Fibroblast of peridontal ligament (primary cell): Measurements from ENCODE around the gene LRBA.
"Not testable (repeated sequence)": the region's sequence is repeated elsewhere in the genome, so short reads cannot be mapped to it uniquely, and the experiment has no call there.

Source experiments
- DNase-seq: peaks from one replicate; pipeline ENCODE4 v3.0.0-alpha.2; 2010; ENCODE audit errors: extremely low read depth

The LRBA gene

DNA sequence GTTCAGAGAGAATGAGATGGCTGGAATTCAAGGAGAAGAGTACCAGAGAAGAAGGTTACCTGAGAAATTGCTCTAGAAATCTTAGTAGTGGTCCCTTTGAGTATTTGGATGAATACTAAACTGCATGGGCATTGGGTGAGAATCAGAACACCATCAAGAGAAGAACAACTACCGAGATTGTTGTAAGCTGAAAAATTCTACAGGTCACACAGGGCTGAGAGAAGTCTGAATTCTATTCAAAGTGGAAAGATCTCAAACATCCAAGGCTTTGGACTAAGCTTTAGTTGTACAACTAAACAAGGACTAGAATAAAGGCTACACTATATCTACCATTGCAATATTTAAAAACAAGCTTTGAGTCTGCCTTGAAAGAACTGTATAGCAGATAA lies 40.8 kb downstream of the LRBA start:
- DNase-seq: no peak

DNA sequence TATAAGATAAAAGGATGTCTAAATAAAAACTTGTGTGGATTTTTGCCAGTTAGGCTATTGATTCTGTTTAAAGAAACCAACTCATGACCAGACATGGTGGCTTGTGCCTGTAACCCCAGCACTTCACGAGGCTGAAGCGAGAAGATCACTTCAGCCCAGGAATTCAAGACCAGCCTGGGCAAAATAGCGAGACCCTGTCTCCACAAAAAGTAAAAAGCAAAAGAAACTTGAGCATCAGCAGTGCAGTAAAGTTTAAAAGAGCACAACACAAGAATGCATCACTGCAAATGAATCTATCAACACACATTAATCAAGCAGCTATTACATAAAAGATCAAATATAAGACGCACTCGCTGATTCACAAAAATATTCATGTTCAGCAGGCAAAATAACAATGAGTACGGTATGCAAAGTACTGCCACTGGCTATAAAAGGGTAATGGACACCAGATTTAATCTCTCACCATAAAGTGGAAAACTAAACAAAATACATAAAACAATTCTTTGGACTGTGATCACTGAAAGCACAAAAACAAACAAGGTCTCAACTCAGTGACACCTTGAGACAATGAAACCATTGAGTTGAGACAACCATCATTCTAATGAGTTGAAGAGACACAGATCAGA lies 41.3 kb downstream of the LRBA start:
- DNase-seq: no peak

DNA sequence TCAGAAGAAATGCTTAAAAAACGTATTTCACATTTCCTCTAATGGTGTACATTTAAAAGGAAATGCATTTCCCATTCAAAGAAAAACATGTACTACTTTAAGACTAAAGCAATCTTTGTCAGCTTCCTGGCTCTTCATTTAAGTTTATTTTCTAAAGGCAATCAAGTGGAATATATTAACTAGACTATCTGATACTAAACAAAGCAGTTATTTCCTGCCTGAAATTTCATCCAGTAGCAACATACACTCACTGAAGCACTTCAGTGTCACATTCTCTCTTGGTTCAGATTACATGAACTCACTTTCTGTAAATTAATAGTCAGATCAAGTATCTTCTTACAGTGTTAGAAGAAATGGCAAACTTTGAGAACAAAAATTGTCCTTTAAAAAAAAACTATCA lies 42.5 kb downstream of the LRBA start:
- peak; percentile 17 for DNase-seq

DNA sequence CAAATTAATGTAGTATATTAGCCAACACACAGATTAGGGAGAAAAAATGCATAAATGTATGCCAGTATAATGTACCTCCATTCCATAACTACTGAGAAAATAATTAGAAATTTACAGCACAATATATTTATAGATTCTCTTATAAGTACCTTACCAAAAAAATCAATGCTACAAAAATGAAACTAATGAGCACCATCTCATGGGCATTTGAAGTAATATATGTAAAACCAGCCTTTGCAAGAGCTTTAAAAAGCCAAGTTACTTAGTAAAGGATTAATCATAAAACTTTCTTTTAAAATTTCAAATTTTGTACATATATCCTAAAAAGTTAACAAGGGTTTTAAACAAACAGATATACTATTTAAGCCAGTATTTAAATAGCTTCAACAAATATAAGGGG lies 43.2 kb downstream of the LRBA start:
- peak; percentile 26 for DNase-seq

GRCh38 chr4:150970685-150971151 lies 44.4 kb downstream of the LRBA start:
- no peak for DNase-seq

DNA sequence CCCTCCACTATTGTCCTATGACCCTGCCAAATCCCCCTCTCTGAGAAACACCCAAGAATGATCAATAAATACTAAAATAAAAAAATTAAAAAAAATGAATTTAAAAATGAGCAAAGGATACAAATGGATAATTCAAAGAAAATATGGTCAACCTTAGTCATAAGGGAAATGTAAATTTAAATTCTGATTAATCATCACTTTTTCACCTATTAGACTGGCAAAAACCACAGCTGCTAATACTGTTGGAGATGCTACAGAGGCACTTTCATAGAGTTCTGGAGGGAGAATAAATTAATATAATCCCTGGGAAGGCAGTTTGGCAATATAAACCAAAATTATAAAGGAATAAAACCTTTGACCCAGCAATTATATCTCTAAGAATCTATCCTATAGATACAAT lies 50.3 kb downstream of the LRBA start:
- DNase-seq: no peak

DNA sequence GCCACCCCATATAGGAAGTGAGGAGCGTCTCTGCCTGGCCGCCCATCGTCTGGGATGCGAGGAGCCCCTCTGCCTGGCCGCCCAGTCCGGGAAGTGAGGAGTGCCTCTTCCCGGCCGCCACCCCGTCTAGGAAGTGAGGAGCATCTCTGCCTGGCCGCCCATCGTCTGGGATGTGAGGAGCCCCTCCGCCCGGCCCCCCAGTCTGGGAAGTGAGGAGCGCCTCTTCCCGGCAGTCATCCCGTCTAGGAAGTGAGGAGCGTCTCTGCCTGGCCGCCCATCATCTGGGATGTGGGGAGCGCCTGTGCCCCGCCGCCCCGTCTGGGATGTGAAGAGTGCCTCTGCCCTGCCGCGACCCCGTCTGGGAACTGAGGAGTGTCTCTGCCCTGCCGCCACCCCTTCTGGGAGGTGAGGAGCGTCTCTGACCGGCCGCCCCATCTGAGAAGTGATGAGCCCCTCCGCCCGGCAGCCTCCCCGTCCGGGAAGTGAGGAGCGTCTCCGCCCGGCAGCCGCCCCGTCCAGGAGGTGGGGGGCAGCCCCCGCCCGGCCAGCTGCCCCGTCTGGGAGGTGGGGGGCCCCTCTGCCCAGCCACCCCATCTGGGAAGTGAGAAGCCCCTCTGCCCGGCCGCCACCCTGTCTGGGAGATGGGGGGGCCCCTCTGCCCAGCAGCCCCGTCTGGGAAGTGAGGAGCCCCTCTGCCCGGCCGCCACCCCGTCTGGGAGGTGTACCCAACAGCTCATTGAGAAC lies 51.3 kb downstream of the LRBA start:
- DNase-seq: not testable (repeated sequence)

DNA sequence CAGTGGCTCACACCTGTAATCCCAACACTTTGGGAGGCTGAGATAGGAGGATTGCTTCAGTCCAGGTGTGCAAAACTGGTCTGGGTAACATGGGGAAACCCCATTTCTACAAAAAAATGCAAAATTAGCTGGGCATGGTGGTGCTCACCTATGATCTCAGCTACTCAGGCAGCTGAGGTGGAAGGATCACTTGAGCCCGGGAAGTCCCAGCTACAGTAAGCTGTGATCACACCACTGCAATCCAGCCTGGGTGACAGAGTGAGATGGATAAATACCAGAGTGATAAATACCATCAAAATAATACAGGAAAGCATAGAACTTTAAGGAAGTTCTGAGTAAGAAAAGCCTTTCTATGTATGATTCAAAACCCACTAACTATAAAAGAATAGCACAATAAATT lies 52.8 kb downstream of the LRBA start:
- no peak for DNase-seq

DNA sequence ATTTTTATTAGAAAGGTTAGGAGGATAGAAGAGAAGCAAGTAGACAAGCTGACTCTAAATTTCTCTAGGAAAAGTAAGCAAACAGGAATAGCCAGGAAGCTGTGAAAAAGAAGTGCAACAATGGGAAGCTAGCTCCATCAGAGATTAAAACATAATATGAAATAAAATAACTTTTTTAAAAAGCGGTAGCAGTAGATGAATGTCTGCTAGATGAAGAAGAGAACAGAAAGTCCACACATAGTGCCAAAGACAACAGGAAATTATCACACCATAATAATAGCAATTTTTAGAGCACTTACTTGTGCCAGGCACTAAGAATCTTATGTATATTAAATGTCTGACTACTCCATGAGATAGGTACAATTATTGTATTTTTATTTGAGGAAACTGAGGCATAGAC lies 53.5 kb downstream of the LRBA start:
- DNase-seq: no peak

- DNase-seq: peak; percentile 15
These were observed 54.3 kb downstream of the LRBA start for GRCh38 chr4:150960818-150961217.

DNA sequence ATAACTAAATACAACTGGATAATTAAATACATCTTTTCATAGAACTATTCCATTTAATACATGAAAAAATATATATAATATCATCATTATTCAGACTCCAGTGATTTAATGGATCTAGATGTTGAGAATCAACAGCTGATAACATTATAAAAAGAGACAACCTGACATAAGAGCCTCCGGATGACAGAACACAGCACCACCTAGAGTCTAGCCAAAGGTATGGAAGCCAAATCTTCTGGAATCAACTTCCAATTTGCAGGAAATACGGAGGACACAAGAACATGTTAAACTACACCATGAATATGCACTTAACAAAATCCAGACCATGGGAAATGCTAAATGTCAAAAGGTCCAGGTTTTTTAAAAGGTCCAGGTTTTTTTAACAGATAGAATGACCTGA lies 55.0 kb downstream of the LRBA start:
- peak; percentile 54 for DNase-seq

DNA sequence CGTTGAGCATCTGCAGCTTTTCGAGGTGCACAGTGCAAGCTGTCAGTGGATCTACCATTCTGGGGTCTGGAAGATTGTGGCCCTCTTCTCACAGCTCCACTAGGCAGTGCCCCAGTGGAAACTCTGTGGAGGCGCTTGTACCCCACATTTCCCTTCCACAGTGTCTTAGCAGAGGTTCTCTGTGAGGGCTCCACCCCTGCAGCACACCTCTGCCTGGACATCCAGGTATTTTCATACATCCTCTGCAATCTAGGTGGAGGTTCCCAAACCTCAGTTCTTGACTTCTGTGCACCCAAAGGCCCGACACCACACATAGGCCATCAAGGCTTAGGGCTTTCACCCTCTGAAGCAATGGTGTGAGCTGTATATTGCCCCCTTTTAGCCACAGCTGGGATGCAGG lies 57.1 kb downstream of the LRBA start:
- not testable (repeated sequence) for DNase-seq

DNA sequence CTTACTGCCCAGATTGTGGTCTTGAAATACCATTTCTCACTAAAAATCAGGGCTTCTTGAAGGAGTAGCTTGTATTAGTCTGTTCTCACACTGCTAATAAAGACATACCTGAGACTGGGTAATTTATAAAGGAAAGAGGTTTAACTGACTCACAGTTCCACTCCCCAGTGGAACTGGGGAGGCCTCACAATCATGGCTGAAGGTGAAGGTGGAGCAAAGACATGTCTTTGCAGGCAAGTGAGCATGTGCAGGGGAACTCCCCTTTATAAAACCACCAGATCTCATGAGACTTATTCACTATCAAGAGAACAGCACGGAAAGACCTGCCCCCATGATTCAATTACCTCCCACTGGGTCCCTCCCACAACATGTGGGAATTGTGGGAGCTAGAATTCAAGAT lies 58.0 kb downstream of the LRBA start:
- DNase-seq: not testable (repeated sequence)

- DNase-seq: not testable (repeated sequence)
These were observed 61.2 kb downstream of the LRBA start for GRCh38 chr4:150953916-150954315.

DNA sequence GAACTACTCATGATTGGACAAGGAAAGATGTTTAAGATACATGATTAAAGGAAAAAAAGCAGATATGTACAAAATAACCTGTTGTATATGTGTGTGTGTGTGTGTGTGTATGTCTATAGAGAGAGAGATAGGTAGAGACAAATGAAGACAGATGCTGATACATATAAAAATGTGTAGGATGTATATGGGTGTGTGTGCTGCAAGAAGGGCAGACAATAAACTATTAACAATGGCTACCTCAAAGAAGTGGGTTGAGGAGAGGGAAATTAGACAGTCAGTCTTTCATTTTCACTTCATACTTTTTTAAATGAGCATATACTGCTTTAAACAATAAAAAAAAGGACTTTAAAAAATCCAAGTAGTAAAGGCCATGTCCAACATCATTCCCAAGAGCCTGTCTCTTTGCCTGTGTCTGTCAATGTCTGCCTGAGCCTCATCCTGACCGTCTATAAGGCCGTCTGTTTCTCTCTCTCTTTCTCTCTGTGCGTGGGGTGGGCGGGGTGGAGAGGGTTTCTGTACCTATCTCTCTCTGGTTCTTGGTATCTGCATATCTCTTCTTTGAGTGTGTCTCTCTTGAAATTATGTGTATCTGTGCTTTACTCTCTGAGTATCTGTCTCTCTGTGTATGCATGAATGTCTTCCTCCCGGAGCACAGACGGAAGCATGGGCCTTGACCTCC lies 62.8 kb downstream of the LRBA start:
- DNase-seq: no peak

DNA sequence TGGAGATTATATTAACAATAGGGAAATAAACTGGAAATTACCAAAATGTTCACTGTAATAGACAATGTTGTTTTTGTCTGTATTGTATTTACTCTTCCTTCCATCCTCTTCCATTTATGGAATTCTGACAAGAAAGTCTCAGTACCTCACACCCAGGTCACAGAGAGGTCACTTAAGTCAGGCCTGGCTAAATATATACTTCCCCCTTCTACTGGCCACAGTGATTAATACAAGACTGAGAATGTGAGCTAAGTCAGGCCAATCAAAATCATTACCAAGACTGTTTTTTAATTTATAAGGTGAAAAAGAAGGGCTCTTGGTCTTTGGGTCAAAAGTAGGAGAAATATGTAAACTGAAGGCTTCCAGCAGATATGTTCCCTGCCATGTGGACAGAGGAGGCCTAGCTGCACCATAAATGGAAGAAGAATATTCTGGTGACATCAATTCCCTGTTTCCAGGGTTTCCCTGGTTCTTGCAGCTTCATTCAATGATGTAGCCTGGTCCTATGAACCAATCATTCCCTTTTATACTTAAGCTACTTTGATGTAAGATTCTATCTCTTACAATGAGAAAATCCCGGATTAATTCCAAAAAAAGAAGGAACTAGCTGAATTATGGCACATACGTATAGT lies 64.3 kb downstream of the LRBA start:
- DNase-seq: peak; percentile 8

DNA sequence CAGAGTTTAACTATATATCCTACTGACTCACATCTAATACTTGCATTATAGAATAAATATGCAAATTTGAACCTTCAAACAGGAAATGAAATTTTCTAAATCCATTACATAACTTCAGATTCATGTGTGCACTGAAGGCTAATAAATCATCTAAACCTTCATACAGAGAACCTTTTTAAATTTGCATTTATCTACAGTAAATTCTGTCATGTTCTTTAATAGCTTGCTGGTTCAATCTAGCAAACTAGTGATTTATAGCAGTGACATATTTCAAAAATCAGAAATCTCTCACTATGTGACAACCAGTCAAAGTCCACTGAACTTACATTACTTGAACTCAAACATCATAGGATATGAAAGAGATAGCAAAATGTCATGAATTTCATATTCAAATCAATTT lies 65.1 kb downstream of the LRBA start:
- DNase-seq: no peak

DNA sequence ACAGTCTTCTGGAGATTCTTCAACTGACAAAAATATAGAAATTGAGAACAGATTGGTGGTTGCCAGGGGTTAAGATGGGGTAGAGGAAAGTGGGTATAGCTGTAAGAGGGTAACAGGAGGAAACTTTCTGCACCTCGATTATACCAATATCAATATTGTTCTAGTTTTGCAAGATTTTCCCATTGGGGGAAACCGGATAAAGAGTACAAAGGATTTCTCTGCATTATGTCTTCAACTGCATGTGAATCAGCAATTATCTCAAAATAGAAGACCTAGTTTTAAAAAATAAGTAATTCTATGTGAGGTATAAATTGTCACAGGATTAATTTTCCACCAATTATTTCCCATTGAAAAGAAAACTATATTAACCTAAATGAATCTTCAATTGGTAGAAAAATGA lies 65.7 kb downstream of the LRBA start:
- no peak for DNase-seq

DNA sequence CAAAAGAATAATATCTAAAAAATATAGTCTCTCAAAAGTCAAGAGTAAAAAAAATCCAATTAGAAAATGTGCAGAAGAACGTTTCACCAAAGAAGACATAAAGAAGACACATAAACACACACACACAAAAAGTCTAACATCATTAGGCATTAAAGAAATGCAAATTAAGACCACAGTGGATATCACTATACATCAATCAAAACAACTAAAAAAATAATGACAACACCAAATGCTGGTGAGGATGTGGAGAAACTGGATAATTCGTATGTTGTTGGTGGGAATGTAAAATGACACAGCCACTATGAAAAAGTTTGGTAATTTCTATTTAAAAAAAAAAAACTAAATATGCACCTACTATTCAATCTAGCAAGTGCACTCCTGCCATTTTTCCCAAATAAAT lies 66.4 kb downstream of the LRBA start:
- no peak for DNase-seq

DNA sequence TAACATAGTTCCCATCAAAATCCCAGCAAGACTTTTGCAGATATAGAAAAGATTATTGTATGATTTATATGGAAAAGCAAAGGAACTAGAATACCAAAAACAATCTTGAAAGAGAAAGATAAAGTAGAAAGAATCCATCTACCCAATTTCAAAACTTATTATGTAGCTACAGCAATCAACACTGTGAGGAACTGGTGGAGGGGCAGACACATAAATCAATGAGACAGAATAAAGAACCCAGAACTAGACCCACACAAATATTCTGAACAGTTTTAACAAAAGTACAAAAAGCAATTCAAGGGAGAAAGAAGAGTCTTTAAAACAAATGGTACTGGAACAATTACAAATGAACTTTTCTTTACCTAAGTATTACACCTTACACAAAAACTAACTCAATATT lies 67.0 kb downstream of the LRBA start:
- DNase-seq: no peak

DNA sequence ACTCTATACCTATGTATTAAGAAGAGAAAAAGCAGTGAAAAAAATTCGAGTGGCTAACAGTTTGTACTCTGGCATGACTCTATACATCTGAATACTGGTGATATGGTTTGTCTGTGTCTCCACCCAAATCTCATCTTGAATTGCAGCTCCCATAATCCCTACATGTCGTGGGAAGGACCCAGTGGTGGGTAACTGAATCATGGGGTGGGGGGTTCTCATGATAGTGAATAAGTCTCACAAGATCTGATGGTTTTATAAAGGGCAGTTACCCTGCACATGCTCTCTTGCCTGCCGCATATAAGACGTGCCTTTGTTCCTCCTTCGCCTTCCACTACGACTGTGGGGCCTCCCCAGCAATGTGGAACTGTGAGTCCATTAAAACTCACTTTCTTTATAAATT lies 70.4 kb downstream of the LRBA start:
- DNase-seq: no peak

DNA sequence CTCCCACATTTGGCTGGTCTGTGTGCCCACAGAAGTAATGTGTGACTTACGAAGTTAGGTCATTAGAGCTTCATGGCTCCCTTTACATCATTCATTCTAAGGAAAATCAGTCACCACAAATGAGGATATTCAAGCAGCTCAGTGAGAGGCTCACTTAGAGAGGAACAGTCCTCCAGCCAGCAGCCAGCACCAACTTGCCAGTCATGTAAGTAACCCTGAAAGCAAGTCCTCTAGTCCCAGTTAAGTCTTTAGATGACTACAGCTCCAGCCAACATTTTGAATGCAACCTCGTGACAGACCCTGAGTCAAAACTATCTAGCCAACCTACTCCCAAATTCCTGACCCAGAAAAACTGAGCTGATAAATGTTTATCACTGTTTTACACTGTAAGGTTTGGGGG lies 71.3 kb downstream of the LRBA start:
- peak; percentile 5 for DNase-seq

DNA sequence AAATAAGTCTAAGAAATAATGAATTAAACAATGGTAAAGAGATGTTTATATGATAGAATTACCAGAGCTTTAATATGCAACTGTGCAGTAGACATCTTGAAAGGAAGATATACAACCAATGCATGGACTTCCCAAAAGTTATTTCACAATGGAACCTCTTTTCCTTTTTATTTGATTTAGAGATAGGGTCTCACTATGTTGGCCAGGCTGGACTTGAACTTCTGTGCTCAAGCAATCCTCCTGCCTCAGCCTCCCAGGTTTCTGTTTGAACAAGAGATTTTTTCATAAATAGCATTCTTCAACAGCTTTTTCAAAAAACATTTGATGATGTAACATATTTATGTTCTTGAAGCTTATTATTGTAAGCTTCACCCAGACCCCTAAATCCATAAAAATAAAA lies 72.0 kb downstream of the LRBA start:
- no peak for DNase-seq
